ENCODE data around the gene LAMC2.

GRCh38 chr1:183140633-183141032 lies 45.4 kb upstream of the LAMC2 start:
- TF ChIP-seq BACH2 (CRISPR knock-in tag; IDR thresholded peaks at IDR 0.05; ENCODE audit: borderline replicate concordance) (no peak), TOX (CRISPR knock-in tag; IDR thresholded peaks at IDR 0.05; ENCODE audit: borderline replicate concordance) (no peak), CSRNP3 (CRISPR knock-in tag; IDR thresholded peaks at IDR 0.05) (no peak), PATZ1 (CRISPR knock-in tag; IDR thresholded peaks at IDR 0.05; ENCODE audit: borderline replicate concordance) (no peak), RARB (CRISPR knock-in tag; IDR thresholded peaks at IDR 0.05) (no peak), POU6F1 (CRISPR knock-in tag; IDR thresholded peaks at IDR 0.05; ENCODE audit: borderline replicate concordance, low read depth) (no peak), CREB5 (CRISPR knock-in tag; IDR thresholded peaks at IDR 0.05; ENCODE audit: low read depth) (no peak), ESRRG (CRISPR knock-in tag; IDR thresholded peaks at IDR 0.05) (no peak)
